Smooth muscle cell (in vitro differentiated cells): ENCODE data around the gene SPTBN4. TPM values are rescaled to one million over a fixed set of nuclear protein-coding genes. Genes with fewer than 3 reads are reported as not detected.

Source experiments
- DNase-seq: peaks from one replicate; lab custom pipeline; 2025; ENCODE audit not compliant: unreplicated experiment; lab: John Stamatoyannopoulos, UW
- H2AFZ ChIP-seq: fragments of 200-600 bp; sonication (generic); 2 replicates; pipeline ENCODE4 v1.6.0; 2016; ENCODE audit warnings: antibody characterized with exemption, low read depth, mild to moderate bottlenecking
- H3F3A ChIP-seq: fragments of 200-600 bp; sonication (generic); 2 replicates; pipeline ENCODE4 v1.6.0; 2017; ENCODE audit warnings: antibody characterized with exemption, low read depth
- H3K27ac ChIP-seq: fragments of 200-600 bp; sonication (generic); 2 replicates; pipeline ENCODE4 v1.5.1; 2016; ENCODE audit warnings: low read depth, mild to moderate bottlenecking
- H3K27me3 ChIP-seq: fragments of 200-600 bp; sonication (generic); 2 replicates; pipeline ENCODE4 v1.6.1; 2016; ENCODE audit warnings: low read depth, mild to moderate bottlenecking
- H3K36me3 ChIP-seq: fragments of 200-600 bp; sonication (generic); 2 replicates; pipeline ENCODE4 v1.5.1; 2016; ENCODE audit warnings: low read depth
- H3K4me1 ChIP-seq: fragments of 200-600 bp; sonication (generic); 2 replicates; pipeline ENCODE4 v1.5.1; 2016; ENCODE audit warnings: low read depth
- H3K4me2 ChIP-seq: fragments of 200-600 bp; sonication (generic); 2 replicates; pipeline ENCODE4 v1.6.0; 2016; ENCODE audit warnings: mild to moderate bottlenecking
- H3K4me3 ChIP-seq: fragments of 200-600 bp; sonication (generic); 2 replicates; pipeline ENCODE4 v1.5.1; 2016; ENCODE audit warnings: mild to moderate bottlenecking
- H3K79me2 ChIP-seq: fragments of 200-600 bp; sonication (generic); 2 replicates; pipeline ENCODE4 v1.6.0; 2016; ENCODE audit warnings: low read depth, mild to moderate bottlenecking
- H3K9ac ChIP-seq: fragments of 200-600 bp; sonication (generic); 2 replicates; pipeline ENCODE4 v1.6.0; 2016; ENCODE audit warnings: low read depth
- H3K9me3 ChIP-seq: fragments of 200-600 bp; sonication (generic); replicated peaks from 2 replicates; pipeline ENCODE4 v1.5.1; 2016; ENCODE audit warnings: low read depth
- H4K20me1 ChIP-seq: fragments of 200-600 bp; sonication (generic); 2 replicates; pipeline ENCODE4 v1.6.0; 2016; ENCODE audit warnings: low read depth
- whole genome bisulfite sequencing: methylation state at CpG from one replicate; pipeline ENCODE4 v1.1.7; 2016; ENCODE audit warnings: low lambda C conversion rate; 5-methylcytosine and 5-hydroxymethylcytosine counted together
- polyA plus RNA-seq: library from polyadenylated mRNA; unstranded; fragments of >200 nt; fragmentation: Nextera tagmentation; extraction: Ambion mirVana; gene quantifications from 2 replicates; pipeline ENCODE4 v1.2.1, GENCODE V29; 2016
- total RNA-seq: library from RNA; depleted of rRNA; stranded (reverse); fragments of >200 nt; gene quantifications from 2 replicates; pipeline ENCODE4 v1.2.3, GENCODE V29; 2014
- TF ChIP-seq, protein P1 (sequence below): fragments of 200-600 bp; sonication (generic); IDR thresholded peaks from 2 replicates; pipeline ENCODE4 v1.5.1; 2017; ENCODE audit warnings: borderline replicate concordance, mild to moderate bottlenecking, antibody characterized with exemption; ENCODE audit not compliant: insufficient read depth, poor library complexity, severe bottlenecking

Gene SPTBN4
- total and polyA plus RNA-seq, 2 experiments from 2014 or later, result 1.0 to 1.2 TPM

DNA sequence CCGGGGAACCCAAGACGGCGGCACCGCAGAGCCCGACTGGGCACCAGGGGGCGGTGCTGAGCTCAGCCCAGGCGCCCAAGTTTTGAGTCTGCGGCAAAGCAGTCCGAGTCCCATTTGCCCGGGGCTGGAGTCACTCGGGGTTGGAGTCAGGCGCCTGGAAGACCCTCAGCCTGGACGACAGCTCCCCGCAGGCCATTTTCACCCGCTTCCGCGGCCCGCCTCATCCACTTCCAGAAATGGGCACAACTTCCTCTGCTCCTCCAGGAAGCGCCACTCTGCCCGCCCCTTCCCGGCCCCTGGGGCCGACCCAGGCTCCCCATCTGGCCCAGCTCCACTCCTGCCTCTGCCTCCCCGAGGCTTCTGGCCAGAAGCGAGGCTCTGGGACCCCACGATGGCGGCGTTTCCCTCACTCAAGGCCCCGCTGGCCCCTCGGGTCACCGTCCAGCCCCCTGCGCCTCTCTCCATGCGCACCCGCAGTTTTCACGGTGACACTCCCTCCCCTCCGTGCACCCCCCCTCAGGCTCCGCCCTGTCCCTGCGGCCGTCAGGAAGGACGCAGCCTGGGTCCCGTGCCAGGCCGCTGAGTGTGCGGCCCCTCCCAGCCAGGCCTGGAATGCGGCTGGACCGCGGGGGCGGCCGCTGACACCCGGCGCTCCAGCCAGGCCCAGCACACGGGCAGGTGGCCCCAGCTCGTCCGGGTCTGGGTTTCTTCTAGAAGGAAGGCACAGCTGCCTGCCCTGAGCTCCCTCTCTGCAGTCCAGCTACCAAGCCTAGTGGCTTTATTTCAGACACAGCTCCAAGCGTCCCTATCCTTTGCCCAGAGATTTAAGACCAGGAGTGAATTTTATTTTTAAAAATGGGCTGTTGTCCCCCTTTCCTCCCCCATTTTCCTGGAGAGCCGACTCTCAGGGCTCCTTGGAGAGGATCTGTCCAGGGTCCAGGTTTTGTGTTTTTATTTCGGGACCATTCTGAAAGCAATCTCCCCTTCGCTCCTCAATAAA lies 45.7 kb upstream of the SPTBN4 start:
- TF ChIP-seq, protein P1, sequence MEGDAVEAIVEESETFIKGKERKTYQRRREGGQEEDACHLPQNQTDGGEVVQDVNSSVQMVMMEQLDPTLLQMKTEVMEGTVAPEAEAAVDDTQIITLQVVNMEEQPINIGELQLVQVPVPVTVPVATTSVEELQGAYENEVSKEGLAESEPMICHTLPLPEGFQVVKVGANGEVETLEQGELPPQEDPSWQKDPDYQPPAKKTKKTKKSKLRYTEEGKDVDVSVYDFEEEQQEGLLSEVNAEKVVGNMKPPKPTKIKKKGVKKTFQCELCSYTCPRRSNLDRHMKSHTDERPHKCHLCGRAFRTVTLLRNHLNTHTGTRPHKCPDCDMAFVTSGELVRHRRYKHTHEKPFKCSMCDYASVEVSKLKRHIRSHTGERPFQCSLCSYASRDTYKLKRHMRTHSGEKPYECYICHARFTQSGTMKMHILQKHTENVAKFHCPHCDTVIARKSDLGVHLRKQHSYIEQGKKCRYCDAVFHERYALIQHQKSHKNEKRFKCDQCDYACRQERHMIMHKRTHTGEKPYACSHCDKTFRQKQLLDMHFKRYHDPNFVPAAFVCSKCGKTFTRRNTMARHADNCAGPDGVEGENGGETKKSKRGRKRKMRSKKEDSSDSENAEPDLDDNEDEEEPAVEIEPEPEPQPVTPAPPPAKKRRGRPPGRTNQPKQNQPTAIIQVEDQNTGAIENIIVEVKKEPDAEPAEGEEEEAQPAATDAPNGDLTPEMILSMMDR, result peak; percentile 95
- H3K9ac ChIP-seq, result peak overlapping the region; percentile 82
- no peak overlapping the region for H2AFZ ChIP-seq
- no peaks in the 10 kb centered on the region for H3K27me3 ChIP-seq
- peaks cover 22% of the 10 kb centered on the region for H3F3A ChIP-seq
- WGBS, result 6% methylated on average over 42 of the region's 56 CpGs
- peaks cover 35% of the 10 kb centered on the region for H3K79me2 ChIP-seq
- peak overlapping the region; percentile 63 for H3K4me3 ChIP-seq
- peak overlapping the region; percentile 100 for H3K4me2 ChIP-seq
- peak overlapping the region; percentile 97 for H3K27ac ChIP-seq
- H3K9me3 ChIP-seq, result no peaks in the 10 kb centered on the region
- H3K36me3 ChIP-seq, result no peaks in the 10 kb centered on the region
- peaks cover 29% of the 10 kb centered on the region for H4K20me1 ChIP-seq
- peak; percentile 90 for DNase-seq
- H3K4me1 ChIP-seq, result peaks cover 29% of the 10 kb centered on the region

DNA sequence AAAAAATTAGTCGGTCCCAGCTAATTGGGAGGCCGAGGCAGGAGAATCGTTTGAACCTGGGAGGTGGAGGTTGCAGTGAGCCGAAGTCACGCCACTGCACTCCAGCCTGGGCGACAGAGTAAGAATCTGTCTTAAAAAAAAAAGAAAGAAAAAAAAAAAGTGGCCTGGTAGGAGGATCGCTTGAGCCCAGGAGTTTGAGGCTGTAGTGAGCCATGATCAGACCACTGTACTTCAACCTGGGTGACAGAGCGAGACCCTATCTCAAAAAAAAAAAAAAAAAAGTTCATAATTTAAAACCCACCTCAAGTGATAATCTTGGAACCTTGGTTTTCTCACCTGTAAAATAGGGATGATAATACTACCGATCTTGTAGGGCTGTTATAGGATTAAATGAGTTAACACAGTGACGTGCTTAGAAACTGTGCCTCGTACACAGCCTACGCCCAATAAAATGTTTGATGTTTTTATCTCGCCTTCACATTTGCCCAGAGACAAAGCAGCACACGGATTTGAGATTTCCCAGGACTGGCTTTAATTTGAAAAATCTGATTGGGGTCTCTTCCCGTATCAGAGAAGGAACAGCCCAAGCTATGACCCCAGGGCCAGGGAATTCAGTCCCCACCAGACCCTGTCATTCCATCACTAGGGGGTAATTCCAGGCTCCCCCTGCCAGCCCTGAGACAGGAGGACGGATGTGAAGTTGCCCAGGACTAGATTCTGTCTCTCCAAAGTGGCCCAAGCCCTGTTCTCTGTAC lies 44.6 kb upstream of the SPTBN4 start:
- peaks cover 19% of the 10 kb centered on the region for H3F3A ChIP-seq
- no peak overlapping the region for H2AFZ ChIP-seq
- peak overlapping the region; percentile 63 for H3K4me3 ChIP-seq
- no peak for DNase-seq
- H3K27ac ChIP-seq, result peak overlapping the region; percentile 97
- peaks cover 29% of the 10 kb centered on the region for H4K20me1 ChIP-seq
- H3K4me2 ChIP-seq, result peak overlapping the region; percentile 100
- H3K4me1 ChIP-seq, result peaks cover 23% of the 10 kb centered on the region
- peaks cover 39% of the 10 kb centered on the region for H3K79me2 ChIP-seq
- no peaks in the 10 kb centered on the region for H3K36me3 ChIP-seq
- 66% methylated on average over 16 of the region's 16 CpGs for WGBS
- peak overlapping the region; percentile 73 for H3K9ac ChIP-seq
- H3K9me3 ChIP-seq, result no peaks in the 10 kb centered on the region
- TF ChIP-seq, protein P1, result no peak
- H3K27me3 ChIP-seq, result no peaks in the 10 kb centered on the region

DNA sequence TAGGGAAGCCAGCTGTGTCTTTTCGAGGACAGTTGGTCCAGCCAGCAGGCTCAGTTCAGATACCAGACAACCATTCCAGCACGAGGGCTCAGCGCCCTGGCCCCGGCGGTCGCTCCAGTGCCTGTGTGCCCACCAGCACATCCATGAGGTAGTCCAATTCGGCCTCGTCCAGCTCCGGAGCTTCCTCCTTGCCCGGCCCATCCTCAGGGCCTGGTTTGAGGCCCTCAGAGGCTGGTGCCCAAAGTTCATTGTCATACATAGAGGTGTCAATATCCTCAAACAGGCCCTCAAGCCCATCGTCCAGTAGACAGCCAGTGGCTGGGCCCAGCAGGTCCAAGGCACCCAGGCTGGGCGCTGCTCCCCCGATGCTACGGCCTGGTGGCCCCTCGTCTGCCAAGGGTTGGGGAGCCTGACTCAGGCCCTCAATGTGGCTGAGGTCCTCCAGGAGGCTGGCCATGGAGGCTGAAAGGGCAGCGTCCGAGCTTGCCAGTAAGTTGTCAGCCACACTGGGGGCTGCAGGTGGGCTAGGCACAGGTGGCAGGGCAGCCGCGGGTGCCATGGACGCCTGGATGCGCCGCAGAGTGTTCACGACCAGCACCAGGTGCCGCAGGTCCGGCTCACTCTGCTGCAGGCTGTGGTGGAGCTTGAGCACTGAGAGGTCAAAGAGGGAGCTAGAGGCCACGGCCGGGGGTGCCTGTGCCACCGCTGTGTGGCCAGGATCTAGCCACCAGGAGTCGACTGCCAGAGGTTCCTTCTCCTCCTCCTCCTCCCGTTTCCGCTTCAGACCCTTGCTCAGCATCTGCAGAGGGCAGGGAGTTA lies 43.8 kb upstream of the SPTBN4 start:
- WGBS, result 91% methylated on average over 31 of the region's 31 CpGs
- Histone ChIP-seq H2AFZ (no peak overlapping the region), H3F3A (peaks cover 12% of the 10 kb centered on the region), H3K27ac (peak overlapping the region; percentile 97), H3K9ac (peak overlapping the region; percentile 98), H3K27me3 (no peaks in the 10 kb centered on the region), H3K9me3 (no peaks in the 10 kb centered on the region), H3K36me3 (no peaks in the 10 kb centered on the region), H3K4me2 (peak overlapping the region; percentile 100), H3K4me3 (peak overlapping the region; percentile 92), H3K4me1 (peaks cover 18% of the 10 kb centered on the region), H3K79me2 (peaks cover 39% of the 10 kb centered on the region), H4K20me1 (peaks cover 29% of the 10 kb centered on the region)
- DNase-seq, result no peak
- TF ChIP-seq, protein P1, result no peak
